Astrocyte (in vitro differentiated cells and primary cell): Measurements from ENCODE around the gene AUTS2.

Source experiments
- CTCF ChIP-seq: IDR thresholded peaks from 2 replicates; pipeline ENCODE4 v1.5.1; 2011; ENCODE audit warnings: low read depth, mild to moderate bottlenecking, inconsistent platforms, low read length, moderate library complexity; ENCODE audit not compliant: insufficient read depth
- EZH2 ChIP-seq: IDR thresholded peaks from 2 replicates; pipeline ENCODE4 v1.6.1; 2012; ENCODE audit warnings: mild to moderate bottlenecking, low read length, inconsistent platforms; ENCODE audit not compliant: insufficient read depth

GRCh38 chr7:70520611-70521010 lies 922.3 kb downstream of the AUTS2 start:
- TF ChIP-seq CTCF (no peak), EZH2 (no peak)
